ENCODE data around the gene TK2.

TK2 gene

DNA sequence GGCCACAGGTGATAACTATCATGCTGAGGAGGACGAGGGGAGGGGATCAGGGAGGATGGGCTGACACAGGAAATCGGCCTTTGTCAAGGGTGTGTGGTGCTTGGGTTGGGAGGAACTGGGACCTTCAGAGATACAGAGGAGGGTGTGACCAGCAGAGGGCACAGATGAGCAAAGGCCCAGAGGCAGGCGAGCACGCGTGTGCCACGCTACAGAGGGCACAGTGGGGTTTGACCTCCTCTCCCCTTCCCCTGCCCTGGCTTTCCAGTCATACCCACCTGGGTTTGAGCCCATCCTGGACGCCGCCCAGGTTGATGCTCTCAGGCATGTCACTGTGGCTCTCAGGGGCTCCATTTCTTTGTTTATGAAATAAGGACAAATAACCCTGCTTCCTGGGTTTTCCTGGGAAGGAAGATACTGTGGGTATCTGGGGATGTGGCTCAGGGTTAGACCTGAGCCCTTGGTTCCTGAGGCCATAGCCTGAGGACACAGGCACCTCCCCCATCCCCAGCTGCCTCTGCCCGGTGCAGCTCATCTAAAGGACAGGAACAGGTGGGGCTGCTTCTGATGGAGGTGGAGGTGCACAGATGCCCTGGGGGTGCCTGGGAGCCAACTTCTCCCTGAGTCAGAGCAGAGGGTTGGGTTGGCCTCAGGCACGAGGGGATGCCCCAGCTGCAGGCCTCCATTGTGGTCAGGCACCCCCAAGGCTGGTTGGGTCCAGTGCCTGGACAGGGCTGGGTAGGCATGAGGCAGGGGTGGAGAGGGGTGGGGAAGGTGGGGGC is 71.0 kb downstream of the TK2 start:
- ATAC-seq (ENCODE audit: low read depth) (peak; percentile 65), DNase-seq (ENCODE audit: low spot score in 2 of 2) (peak; percentile 68 to 70)
- no peak overlapping the region for H3K27ac Mint-ChIP-seq
- H3K27me3 Mint-ChIP-seq, result peaks cover 1% of the 10 kb centered on the region
- peaks cover 24% of the 10 kb centered on the region for H3K4me1 Mint-ChIP-seq
- no peak overlapping the region for H3K4me3 Mint-ChIP-seq
- no peaks in the 10 kb centered on the region for H3K36me3 Mint-ChIP-seq
- H3K9me3 Mint-ChIP-seq, result no peaks in the 10 kb centered on the region

DNA sequence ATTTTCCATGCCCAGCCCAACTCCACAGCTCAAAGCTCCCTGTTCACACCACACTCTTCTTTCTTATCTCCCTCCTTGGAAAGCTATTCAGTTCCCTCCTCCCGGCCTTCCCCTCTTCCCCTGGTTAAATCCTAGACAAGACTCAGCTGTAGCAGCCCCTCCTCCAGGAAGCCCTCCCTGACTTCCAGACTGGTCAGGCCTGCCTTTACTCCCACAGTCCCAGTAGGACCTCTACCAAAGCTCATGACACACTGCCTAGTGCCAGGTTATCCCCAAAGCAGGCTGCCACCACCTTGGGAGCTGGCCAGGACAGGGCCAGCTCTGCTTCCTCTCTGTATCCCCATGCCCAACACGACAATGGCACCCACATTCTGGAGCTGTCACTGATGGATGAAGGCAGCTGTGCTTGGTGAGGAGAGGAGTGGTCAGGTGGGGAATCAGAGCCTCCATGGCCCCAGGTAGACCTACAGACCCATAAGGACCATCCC is 72.8 kb downstream of the TK2 start:
- Mint-ChIP-seq H3K4me3 (no peak overlapping the region), H3K27ac (no peak overlapping the region), H3K9me3 (no peaks in the 10 kb centered on the region), H3K4me1 (peaks cover 16% of the 10 kb centered on the region), H3K27me3 (peaks cover 4% of the 10 kb centered on the region), H3K36me3 (no peaks in the 10 kb centered on the region)
- ATAC-seq (ENCODE audit: low read depth) (no peak), DNase-seq (ENCODE audit: low spot score in 2 of 2) (no peak)

DNA sequence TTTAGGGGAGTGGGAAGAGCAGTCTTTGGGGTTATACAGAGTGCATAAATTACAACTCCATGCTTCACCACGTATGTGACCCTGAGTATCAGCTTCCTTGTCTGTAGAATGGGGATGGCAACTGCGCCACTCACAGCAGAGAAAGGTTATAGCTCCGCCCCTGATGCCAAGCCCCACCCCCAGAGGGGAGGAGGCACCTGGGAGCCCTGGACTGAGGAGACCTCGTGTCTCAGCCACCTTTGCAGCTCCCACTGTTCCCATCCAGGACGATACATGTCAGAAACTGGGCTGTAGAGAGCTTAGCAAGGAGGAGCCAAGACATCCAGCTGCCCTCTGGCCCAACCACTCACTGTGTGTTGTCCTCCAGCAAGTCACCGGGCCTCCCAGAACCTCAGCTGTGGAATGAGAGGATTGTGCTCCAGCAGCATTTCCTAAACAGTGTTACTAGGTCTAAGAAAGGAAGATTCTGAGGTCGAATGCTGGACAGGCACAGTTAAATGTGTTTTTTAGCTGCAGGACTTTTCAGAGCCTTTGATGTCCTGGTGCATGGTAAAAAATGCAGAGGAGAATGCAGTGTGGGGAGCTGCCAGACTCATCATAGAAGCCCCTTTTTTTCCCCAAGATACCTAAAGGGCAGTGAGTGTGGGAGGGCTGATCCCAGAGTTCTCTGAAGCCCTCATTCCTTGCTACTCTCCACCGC is 73.4 kb downstream of the TK2 start:
- ATAC-seq (ENCODE audit: low read depth) (no peak), DNase-seq (ENCODE audit: low spot score in 2 of 2) (peak in 1 of 2 donors; percentile 20)
- Mint-ChIP-seq H3K9me3 (no peaks in the 10 kb centered on the region), H3K27me3 (peaks cover 6% of the 10 kb centered on the region), H3K4me3 (no peak overlapping the region), H3K27ac (no peak overlapping the region), H3K36me3 (no peaks in the 10 kb centered on the region), H3K4me1 (peaks cover 16% of the 10 kb centered on the region)

DNA sequence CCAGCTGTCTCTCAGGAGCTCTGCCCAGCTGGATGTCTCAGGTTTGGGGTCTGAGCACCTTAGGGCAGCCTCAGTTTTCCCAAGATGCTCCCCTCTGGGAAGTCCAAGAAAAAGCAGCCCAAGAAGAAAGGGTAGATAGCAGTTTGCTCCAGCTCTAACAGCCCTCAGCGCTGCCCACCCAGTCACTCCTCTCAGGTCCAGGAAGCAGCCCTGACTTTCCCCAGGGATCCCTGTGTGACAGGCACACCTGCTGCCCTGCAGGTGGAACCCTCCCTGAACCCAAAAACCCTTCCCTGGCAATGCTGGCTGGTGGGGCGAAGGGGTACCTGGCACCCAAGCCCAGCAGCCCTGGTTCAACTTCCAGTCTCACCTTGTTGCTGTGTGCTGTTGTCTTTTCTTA is 74.7 kb downstream of the TK2 start:
- H3K9me3 Mint-ChIP-seq, result no peaks in the 10 kb centered on the region
- no peak for ATAC-seq (ENCODE audit: low read depth)
- no peak overlapping the region for H3K4me3 Mint-ChIP-seq
- no peak overlapping the region for H3K27ac Mint-ChIP-seq
- peaks cover 17% of the 10 kb centered on the region for H3K4me1 Mint-ChIP-seq
- no peaks in the 10 kb centered on the region for H3K36me3 Mint-ChIP-seq
- peaks cover 8% of the 10 kb centered on the region for H3K27me3 Mint-ChIP-seq
- no peak for DNase-seq (ENCODE audit: low spot score in 2 of 2)

DNA sequence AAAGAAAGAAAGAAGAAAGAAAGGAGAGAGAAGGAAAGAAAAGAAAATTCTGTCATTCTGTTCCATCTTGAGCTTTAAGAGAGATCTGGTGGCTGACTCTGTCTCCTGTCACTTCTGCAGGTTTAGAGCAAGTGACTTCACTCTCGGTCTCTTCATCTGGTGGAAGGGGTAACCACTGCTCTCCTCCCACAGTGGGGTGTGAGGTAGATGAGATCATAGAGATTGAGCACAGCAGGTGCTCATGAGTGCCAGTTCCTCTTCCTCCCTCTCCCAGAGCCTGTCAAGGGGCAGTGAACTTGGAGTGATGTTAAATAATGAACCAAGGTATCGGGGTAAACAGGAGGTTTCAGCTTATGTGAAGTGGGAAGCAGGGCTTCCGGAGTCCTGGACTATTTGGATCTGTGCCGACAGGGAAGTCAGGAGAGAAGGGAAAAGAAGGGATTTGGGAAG is 75.1 kb downstream of the TK2 start:
- peaks cover 12% of the 10 kb centered on the region for H3K27me3 Mint-ChIP-seq
- peak; percentile 96 for ATAC-seq (ENCODE audit: low read depth)
- DNase-seq (ENCODE audit: low spot score in 2 of 2), result peak in 1 of 2 donors; percentile 64
- H3K27ac Mint-ChIP-seq, result no peak overlapping the region
- H3K4me1 Mint-ChIP-seq, result peaks cover 19% of the 10 kb centered on the region
- H3K4me3 Mint-ChIP-seq, result no peak overlapping the region
- H3K9me3 Mint-ChIP-seq, result no peaks in the 10 kb centered on the region
- H3K36me3 Mint-ChIP-seq, result peaks cover 2% of the 10 kb centered on the region

DNA sequence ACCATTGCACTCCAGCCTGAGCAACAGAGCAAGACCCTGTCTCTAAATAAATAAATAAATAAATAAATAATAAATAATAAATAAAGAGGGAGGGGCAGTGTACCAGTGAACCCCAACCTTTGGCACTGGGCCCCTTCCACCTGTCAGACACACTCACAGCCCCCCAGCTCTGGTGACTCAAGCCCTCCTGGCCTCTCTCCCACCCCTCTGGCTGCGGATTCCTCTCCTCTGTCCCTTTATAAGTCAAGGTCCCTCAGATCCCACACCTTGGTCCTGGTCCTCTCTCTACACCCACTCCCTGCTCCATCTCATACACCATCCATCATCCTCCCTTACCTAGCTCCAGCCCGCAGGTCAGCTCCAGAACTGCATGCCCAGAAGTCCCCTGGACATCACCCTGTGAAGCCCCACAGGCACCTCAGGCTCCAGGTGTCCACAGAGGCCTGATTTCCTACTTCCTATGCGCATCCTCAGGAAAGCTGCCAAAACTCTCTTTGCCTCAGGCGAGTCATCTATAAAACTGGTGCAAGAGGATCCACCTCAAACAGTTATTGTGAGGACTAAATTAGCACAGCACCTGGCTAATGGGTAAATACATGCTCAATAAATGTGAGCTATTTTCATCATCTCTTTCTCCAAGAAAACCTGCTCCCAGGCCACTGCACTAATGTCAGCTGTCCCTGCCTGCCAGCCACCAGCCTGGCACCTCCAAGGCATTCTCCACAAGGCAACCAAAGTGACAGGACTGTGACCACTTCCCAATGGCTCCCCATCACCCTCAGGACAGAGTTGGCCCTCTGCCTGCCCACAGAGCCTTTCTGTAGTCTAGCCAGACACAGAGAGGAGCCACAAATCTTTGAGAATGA is 76.0 kb downstream of the TK2 start:
- DNase-seq (ENCODE audit: low spot score in 2 of 2), result no peak
- Mint-ChIP-seq H3K4me1 (peaks cover 19% of the 10 kb centered on the region), H3K4me3 (no peak overlapping the region), H3K9me3 (no peaks in the 10 kb centered on the region), H3K27me3 (peaks cover 16% of the 10 kb centered on the region), H3K36me3 (peaks cover 2% of the 10 kb centered on the region), H3K27ac (no peak overlapping the region)
- ATAC-seq (ENCODE audit: low read depth), result no peak

DNA sequence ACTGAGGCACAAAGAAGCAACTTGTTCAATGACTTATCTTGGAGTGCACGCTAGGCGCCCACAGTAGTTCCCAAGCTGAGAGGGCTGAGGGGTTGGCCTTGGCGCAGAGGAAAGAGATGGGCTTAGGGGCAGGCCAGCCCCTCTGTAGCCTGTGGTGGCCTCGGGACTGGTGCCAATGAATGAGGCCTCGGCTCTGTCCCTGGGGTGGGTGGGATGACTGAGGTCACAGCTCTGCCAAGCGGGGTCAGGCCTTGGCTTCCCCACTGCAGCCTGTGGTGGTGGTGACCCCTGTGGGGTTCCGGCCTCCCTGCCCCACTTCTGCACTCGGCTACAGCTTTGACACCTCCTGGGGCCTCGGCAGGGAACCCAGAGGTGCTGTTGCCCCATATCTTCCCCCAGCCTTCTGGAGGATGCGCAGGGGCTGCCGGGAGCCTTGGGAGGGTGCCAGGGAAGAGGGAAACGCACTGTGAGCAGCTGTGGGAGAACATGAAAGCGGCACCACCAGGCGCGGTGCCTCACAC is 76.8 kb downstream of the TK2 start:
- Mint-ChIP-seq H3K9me3 (no peaks in the 10 kb centered on the region), H3K4me3 (no peak overlapping the region)
- no peak for ATAC-seq (ENCODE audit: low read depth)

DNA sequence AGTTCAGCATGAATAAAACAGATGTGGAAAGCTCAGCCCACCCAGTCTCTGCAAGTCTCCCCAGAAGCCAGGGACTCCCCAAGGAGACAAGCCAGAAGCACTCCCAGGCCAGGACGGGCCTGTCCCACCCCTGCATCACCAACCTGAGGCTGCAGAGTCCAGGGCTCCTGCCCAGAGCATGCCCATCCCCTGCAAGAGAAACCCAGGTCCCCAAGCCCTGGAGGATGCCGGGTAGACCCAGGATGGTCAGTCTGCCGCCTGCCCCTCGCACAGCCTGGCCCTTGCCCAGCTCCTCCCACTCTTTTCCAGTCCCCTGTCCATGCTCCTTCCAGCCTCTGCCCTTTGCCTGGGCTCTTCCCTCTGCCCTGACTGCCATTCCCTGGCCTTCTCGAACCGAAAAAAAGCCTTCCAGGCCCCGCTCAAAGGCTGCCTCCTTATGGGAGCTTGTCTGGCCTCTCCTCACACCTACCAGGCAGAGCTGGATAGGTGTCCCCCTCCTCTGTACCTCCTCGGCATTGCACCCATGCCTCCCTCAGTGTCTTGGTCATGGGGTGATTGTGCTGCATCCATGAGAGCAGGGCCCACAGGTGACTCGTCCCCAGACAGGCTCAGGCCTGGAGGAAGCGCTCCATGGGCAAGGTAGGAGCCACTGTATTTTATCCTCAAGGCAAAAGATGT is 78.1 kb downstream of the TK2 start:
- Mint-ChIP-seq H3K27me3 (peaks cover 24% of the 10 kb centered on the region), H3K4me1 (peaks cover 13% of the 10 kb centered on the region), H3K4me3 (no peak overlapping the region), H3K27ac (no peak overlapping the region), H3K9me3 (no peaks in the 10 kb centered on the region), H3K36me3 (peaks cover 2% of the 10 kb centered on the region)
- DNase-seq (ENCODE audit: low spot score in 2 of 2), result no peak
- no peak for ATAC-seq (ENCODE audit: low read depth)

More for the DNA sequence above, 76.8 kb downstream of the TK2 start:
- Mint-ChIP-seq H3K27ac (no peak overlapping the region), H3K36me3 (peaks cover 2% of the 10 kb centered on the region), H3K27me3 (peaks cover 20% of the 10 kb centered on the region), H3K4me1 (peaks cover 15% of the 10 kb centered on the region)
- DNase-seq (ENCODE audit: low spot score in 2 of 2), result no peak

DNA sequence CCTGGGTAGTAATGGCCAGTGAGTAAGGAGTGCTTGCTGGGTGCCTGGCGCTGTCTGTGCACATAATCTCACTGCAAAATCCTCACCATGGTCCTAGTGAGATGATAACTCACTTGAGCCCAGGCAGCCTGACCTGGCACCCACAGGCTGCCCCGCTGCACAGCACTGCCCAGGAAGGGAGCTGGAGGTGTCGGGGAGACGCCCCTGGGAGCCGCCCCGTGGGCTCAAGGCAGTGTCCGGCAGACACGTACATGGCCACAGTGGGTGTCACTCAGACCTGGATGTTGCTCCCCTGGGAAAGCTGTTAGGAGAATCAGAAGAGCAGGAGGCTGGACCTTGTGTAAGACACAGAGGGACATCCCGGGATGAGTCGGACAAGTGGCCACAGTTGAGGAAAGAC is 78.7 kb downstream of the TK2 start:
- ATAC-seq (ENCODE audit: low read depth) (no peak), DNase-seq (ENCODE audit: low spot score in 2 of 2) (no peak)
- Mint-ChIP-seq H3K4me3 (no peak overlapping the region), H3K27me3 (peaks cover 27% of the 10 kb centered on the region), H3K4me1 (peaks cover 13% of the 10 kb centered on the region), H3K27ac (no peak overlapping the region), H3K9me3 (peaks cover under 1% of the 10 kb centered on the region), H3K36me3 (peaks cover 3% of the 10 kb centered on the region)

DNA sequence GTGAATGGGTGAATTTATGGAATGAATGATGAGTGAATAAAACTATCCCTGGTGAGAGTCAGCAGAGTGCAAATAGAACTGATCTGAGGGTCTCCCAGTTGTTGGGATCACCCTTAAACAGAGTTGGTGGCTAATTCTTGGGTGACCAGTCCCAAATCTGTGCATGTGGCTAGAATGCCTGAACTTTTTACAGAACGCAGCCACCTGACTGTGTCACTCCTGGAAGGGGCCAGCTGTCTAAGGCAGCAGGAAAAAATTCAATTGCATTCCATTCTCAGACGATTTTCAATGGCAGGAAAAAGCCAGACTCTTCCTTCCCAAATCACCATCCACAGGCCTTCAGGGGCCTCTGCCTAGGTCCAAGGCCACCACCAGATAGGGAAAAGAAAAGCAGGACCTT is 79.4 kb downstream of the TK2 start:
- DNase-seq (ENCODE audit: low spot score in 2 of 2) (no peak), ATAC-seq (ENCODE audit: low read depth) (no peak)
- Mint-ChIP-seq H3K27ac (no peak overlapping the region), H3K4me1 (peaks cover 13% of the 10 kb centered on the region), H3K36me3 (peaks cover 4% of the 10 kb centered on the region), H3K9me3 (peaks cover 2% of the 10 kb centered on the region), H3K27me3 (peaks cover 30% of the 10 kb centered on the region), H3K4me3 (no peak overlapping the region)

DNA sequence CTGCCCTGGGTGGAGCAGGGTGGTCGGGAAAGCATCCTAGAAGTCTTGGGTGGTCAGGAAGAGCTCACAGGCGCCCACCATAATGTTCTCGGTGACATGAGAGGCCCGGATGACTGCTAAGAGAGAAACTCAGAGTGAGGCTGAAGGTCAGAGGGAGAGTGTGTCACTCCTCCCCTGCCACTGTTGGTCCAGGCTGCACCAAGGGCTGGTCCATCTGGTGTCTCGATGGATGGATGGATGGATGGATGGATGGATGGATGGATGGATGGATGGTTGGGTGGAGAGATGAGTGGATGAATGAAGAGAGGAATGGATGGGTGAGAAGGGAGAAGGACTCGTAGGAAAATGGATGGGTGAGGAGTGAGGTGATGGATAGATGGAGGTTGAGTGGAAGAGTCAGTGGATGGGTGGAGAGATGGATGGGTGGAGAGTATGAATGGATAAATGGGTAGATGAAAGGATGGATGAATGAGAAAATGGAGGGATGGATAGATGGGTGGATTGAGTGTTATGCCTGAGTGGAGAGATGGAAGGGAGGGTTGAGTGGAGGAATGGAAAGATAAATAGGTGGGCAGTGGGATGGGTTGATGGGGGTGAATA is 79.9 kb downstream of the TK2 start:
- DNase-seq (ENCODE audit: low spot score in 2 of 2) (no peak), ATAC-seq (ENCODE audit: low read depth) (no peak)
- no peak overlapping the region for H3K27ac Mint-ChIP-seq
- H3K27me3 Mint-ChIP-seq, result peaks cover 30% of the 10 kb centered on the region
- peaks cover 13% of the 10 kb centered on the region for H3K4me1 Mint-ChIP-seq
- no peak overlapping the region for H3K4me3 Mint-ChIP-seq
- H3K9me3 Mint-ChIP-seq, result peaks cover 2% of the 10 kb centered on the region
- H3K36me3 Mint-ChIP-seq, result peaks cover 4% of the 10 kb centered on the region

DNA sequence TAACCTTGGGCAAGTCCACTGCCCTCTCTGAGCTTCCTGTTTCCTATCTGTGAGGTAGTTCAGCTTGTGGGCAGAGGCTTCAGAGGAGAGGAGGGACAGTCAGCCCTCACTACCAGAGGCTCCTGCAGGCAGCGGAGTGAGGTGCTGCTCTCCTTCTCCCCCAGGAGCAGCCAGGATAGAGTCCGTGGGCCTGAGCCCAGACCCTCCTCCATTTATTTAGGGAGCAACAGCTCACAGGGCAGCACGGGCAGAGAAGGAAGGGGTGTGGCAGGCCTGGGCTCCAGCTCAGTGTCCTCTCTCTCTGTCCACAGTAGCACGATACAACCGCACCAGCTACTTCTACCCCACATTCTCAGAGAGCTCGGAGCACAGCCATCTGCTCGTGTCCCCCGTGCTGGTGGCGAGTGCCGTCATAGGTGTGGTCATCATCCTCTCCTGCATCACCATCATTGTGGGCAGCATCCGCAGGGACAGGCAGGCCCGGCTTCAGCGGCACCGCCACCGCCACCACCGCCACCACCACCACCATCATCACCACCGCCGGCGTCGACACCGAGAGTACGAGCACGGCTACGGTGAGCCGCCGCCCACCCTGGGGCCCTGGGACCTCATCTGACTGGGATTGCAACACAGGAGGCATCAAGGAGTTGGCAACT is 80.5 kb downstream of the TK2 start:
- no peak for DNase-seq (ENCODE audit: low spot score in 2 of 2)
- Mint-ChIP-seq H3K4me1 (peaks cover 7% of the 10 kb centered on the region), H3K27ac (no peak overlapping the region), H3K4me3 (no peak overlapping the region), H3K27me3 (peaks cover 31% of the 10 kb centered on the region), H3K36me3 (peaks cover 4% of the 10 kb centered on the region), H3K9me3 (peaks cover 2% of the 10 kb centered on the region)
- no peak for ATAC-seq (ENCODE audit: low read depth)
